Breast epithelium (tissue), 3 donors: ENCODE data around the gene ZSWIM6.

Experiments
- CTCF ChIP-seq, 3 donors: fragments of 450-650 bp; IDR thresholded peaks; one replicate each; pipeline ENCODE4 v1.5.1; 2016 to 2017; ENCODE audit warnings: antibody characterized with exemption in 3 of 3, mild to moderate bottlenecking in 3 of 3, moderate library complexity in 3 of 3
- POLR2A ChIP-seq: fragments of 450-650 bp; IDR thresholded peaks from one replicate; pipeline ENCODE4 v1.6.1; 2016; ENCODE audit warnings: antibody characterized with exemption, mild to moderate bottlenecking, moderate library complexity
- POLR2AphosphoS5 ChIP-seq, 3 donors: sonication (generic); formaldehyde crosslinking; IDR thresholded peaks; one replicate each; pipeline ENCODE4 v1.6.1; 2017; ENCODE audit warnings: antibody characterized with exemption in 3 of 3

GRCh38 chr5:61409568-61409967 is 77.5 kb downstream of the ZSWIM6 start:
- TF ChIP-seq CTCF (IDR thresholded peaks at IDR 0.05) = no peak
- no peak for TF ChIP-seq POLR2AphosphoS5 (IDR thresholded peaks at IDR 0.05)
- no peak for TF ChIP-seq POLR2A
